NCI-H2107 (cell line): ENCODE results near the gene NOSTRIN.
"Not testable (repeated sequence)": the region's sequence is repeated elsewhere in the genome, so short reads cannot be mapped to it uniquely, and the experiment has no call there.

Experiments used
- DNase-seq: peaks from one replicate; lab custom pipeline; 2025; lab: John Stamatoyannopoulos, UW

The NOSTRIN gene

GRCh38 chr2:168801961-168802858 lies at the start of gene NOSTRIN:
NOSTRIN (plus strand) TSS chr2:168802637; CDS start chr2:168802647, 10 bp downstream.
- no peak for DNase-seq

- no peak for DNase-seq
These were observed 48.6 kb upstream of the NOSTRIN start for GRCh38 chr2:168753765-168754329.

- no peak for DNase-seq
These were observed 45.2 kb upstream of the NOSTRIN start for GRCh38 chr2:168757223-168757622.

GRCh38 chr2:168758970-168759820 lies 43.2 kb upstream of the NOSTRIN start:
- DNase-seq, result peak; percentile 11

GRCh38 chr2:168765401-168765800 lies 37.0 kb upstream of the NOSTRIN start:
- DNase-seq, result no peak

- DNase-seq, result no peak
These were observed 35.8 kb upstream of the NOSTRIN start for GRCh38 chr2:168766600-168766999.

- no peak for DNase-seq
These were observed 35.2 kb upstream of the NOSTRIN start for GRCh38 chr2:168767258-168767657.

- DNase-seq, result not testable (repeated sequence)
These were observed 34.1 kb upstream of the NOSTRIN start for GRCh38 chr2:168768357-168768756.

GRCh38 chr2:168770796-168771195 lies 31.6 kb upstream of the NOSTRIN start:
- no peak for DNase-seq

- DNase-seq, result no peak
These were observed 29.7 kb upstream of the NOSTRIN start for GRCh38 chr2:168772704-168773103.

- DNase-seq, result no peak
These were observed 29.3 kb upstream of the NOSTRIN start for GRCh38 chr2:168773128-168773527.

GRCh38 chr2:168773719-168774521 lies 28.5 kb upstream of the NOSTRIN start:
- DNase-seq, result peak; percentile 15

- no peak for DNase-seq
These were observed 26.6 kb upstream of the NOSTRIN start for GRCh38 chr2:168775837-168776236.

GRCh38 chr2:168780669-168781071 lies 21.8 kb upstream of the NOSTRIN start:
- DNase-seq, result no peak

GRCh38 chr2:168781191-168781817 lies 21.1 kb upstream of the NOSTRIN start:
- DNase-seq, result no peak

GRCh38 chr2:168782271-168782670 lies 20.2 kb upstream of the NOSTRIN start:
- no peak for DNase-seq

- no peak for DNase-seq
These were observed 17.4 kb upstream of the NOSTRIN start for GRCh38 chr2:168784993-168785392.

- DNase-seq, result no peak
These were observed 15.2 kb upstream of the NOSTRIN start for GRCh38 chr2:168787098-168787781.

- no peak for DNase-seq
These were observed 14.6 kb upstream of the NOSTRIN start for GRCh38 chr2:168787782-168788376.

- DNase-seq, result no peak
These were observed 12.7 kb upstream of the NOSTRIN start for GRCh38 chr2:168789776-168790175.
